Keratinocyte (primary cell): ENCODE measurements around the gene CREM.

Experiments used
- CTCF ChIP-seq, 3 experiments: IDR thresholded peaks in 1 of 3; conservative IDR thresholded peaks in 1 of 3; optimal IDR thresholded peaks in 1 of 3; 2 replicates in 2 of 3; 3 replicates in 1 of 3; pipeline versions ENCODE3 to v1.5.1; 2011; ENCODE audit warnings: low read length in 3 of 3, mild to moderate bottlenecking in 3 of 3, moderate library complexity in 2 of 3, control low read depth in 1 of 3, inconsistent platforms in 1 of 3; ENCODE audit not compliant: insufficient read depth in 2 of 3; ENCODE audit errors: extremely low read depth in 1 of 3
- EZH2 ChIP-seq: IDR thresholded peaks from one replicate; pipeline ENCODE4 v1.6.1; 2012; ENCODE audit warnings: inconsistent platforms, mild to moderate bottlenecking, low read length, moderate library complexity

GRCh38 chr10:35259769-35260397 lies 133.2 kb downstream of the CREM start:
- TF ChIP-seq CTCF (optimal IDR thresholded peaks at IDR 0.05 in 1 of 3, IDR thresholded peaks at IDR 0.05 in 1 of 3, conservative IDR thresholded peaks at IDR 0.05 in 1 of 3; ENCODE audit: extremely low read depth in 1 of 3, insufficient read depth in 2 of 3, low read length in 3 of 3) = no peak
- TF ChIP-seq EZH2 = no peak
